ENCODE results near the gene RNMT. TPM values are rescaled to one million over a fixed set of nuclear protein-coding genes. Genes with fewer than 3 reads are reported as not detected.

RNMT gene
- total RNA-seq, 1 experiment from 2014 or later: 48.8 TPM

DNA sequence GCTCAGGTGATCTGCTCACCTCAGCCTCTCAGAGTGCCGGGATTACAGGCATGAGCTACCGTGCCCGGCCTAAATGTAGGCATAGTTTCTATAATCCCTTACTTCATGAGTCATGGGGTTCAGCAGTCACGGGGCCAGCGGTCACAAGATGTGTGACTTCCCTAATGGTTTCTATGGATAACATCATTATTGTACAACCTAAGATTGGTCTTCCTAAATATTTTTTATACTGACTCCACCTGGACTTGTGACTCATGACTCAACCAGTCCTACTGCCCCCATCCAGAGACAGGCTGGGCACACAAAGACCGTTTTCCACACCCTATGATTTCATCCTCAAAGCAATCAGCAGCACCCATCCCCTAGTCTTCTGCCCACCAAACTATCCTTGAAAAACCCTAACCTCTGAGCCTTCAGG is 16.1 kb upstream of the RNMT start:
- BruUV-seq (replicated peaks): no TSS peak
- Histone ChIP-seq H4K20me1 (ENCODE audit: insufficient read depth) (no peaks in the 10 kb centered on the region), H3K9me3 (ENCODE audit: insufficient read depth, low read depth) (no peaks in the 10 kb centered on the region; the same call in 1 of the 2 replicates), H2AFZ (0 out of 2 replicates have a peak overlapping the region, but pooled peaks have one; percentile 32), H3K4me3 (no peak overlapping the region), H3K27ac (peak overlapping the region; percentile 96), H3K36me3 (ENCODE audit: low read depth) (peaks cover 3% of the 10 kb centered on the region; the same call in 1 of the 2 replicates), H3K4me2 (peak overlapping the region; percentile 42), H3K79me2 (ENCODE audit: low read depth) (peaks cover 92% of the 10 kb centered on the region), H3F3A (ENCODE audit: insufficient read depth, low read depth) (peaks cover 18% of the 10 kb centered on the region), H3K4me1 (replicated peaks; ENCODE audit: insufficient read depth) (peaks cover 19% of the 10 kb centered on the region), H3K27me3 (ENCODE audit: insufficient read depth, low read depth) (no peaks in the 10 kb centered on the region), H3K9me2 (ENCODE audit: insufficient read depth) (no peaks in the 10 kb centered on the region)
- POLR2A ChIA-PET (ENCODE audit: unreplicated experiment): interaction anchor here (0.7 kb wide), 1 partner anchor 282 kb away, joined by 4 read pairs; no protein-coding TSS in a partner anchor
- DNase-seq: peak; percentile 81 to 96
- TF ChIP-seq EZH2 (IDR thresholded peaks at IDR 0.05; ENCODE audit: low read depth): no peak
- TF ChIP-seq, protein P1, sequence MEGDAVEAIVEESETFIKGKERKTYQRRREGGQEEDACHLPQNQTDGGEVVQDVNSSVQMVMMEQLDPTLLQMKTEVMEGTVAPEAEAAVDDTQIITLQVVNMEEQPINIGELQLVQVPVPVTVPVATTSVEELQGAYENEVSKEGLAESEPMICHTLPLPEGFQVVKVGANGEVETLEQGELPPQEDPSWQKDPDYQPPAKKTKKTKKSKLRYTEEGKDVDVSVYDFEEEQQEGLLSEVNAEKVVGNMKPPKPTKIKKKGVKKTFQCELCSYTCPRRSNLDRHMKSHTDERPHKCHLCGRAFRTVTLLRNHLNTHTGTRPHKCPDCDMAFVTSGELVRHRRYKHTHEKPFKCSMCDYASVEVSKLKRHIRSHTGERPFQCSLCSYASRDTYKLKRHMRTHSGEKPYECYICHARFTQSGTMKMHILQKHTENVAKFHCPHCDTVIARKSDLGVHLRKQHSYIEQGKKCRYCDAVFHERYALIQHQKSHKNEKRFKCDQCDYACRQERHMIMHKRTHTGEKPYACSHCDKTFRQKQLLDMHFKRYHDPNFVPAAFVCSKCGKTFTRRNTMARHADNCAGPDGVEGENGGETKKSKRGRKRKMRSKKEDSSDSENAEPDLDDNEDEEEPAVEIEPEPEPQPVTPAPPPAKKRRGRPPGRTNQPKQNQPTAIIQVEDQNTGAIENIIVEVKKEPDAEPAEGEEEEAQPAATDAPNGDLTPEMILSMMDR (conservative IDR thresholded peaks at IDR 0.05): no peak
- intact Hi-C loops (cut with micrococcal nuclease; ENCODE audit: unreplicated experiment): loop anchor here (1.0 kb wide), 2 partner anchors 16 to 87 kb away; partner anchors contain the start of genes FAM210A and RNMT
- CTCF ChIA-PET: no interaction called here

DNA sequence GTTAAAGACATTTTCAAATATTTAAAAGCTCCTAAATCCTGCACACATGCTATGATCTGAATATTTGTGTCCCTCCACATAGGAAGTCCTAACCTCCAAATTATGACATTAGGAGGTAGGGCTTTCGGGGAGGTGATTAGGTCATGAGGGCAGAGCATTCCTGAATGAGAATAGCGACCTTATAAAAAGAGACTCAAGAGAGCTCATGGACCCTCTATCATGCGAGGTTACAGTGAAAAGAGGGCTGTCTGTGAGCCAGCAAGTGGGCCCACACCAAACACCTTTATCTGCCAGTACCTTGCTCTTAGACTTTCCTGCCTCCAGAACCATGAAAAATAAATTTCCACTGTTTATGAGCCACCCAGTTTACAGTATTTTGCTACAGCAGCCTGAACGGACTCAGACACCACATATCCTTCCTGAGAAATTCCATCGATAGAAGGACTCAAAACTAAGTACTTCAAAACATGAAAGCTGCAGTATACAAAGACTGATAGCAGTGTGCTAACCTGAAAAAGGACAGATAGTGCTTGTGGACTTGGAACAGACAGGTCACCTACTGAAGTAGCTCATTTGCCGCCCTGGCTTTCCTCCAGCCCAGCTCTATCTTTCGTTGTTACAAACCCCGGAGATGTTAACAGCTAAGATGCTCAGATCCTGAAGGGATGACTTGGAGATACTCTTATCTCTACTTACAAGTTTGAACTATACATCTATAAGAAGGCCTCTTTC is 13.9 kb upstream of the RNMT start:
- H3K36me3 ChIP-seq (ENCODE audit: low read depth): no peaks in the 10 kb centered on the region
- TF ChIP-seq EZH2 (IDR thresholded peaks at IDR 0.05; ENCODE audit: low read depth): no peak
- TF ChIP-seq, protein P1 (conservative IDR thresholded peaks at IDR 0.05): no peak
- H3F3A ChIP-seq (ENCODE audit: insufficient read depth, low read depth): peaks cover 18% of the 10 kb centered on the region
- H3K27me3 ChIP-seq (ENCODE audit: insufficient read depth, low read depth): no peaks in the 10 kb centered on the region
- no peak overlapping the region for H3K4me3 ChIP-seq
- peak overlapping the region; percentile 96 for H3K27ac ChIP-seq
- no peaks in the 10 kb centered on the region for H3K9me2 ChIP-seq (ENCODE audit: insufficient read depth)
- BruUV-seq (replicated peaks): no TSS peak
- peak in 1 of 2 experiments; percentile 25 for DNase-seq
- ChIA-PET CTCF (no interaction called here), POLR2A (ENCODE audit: unreplicated experiment) (interaction anchor here (0.6 kb wide), 1 partner anchor 11 kb away, joined by 4 read pairs; no protein-coding TSS in a partner anchor)
- peaks cover 19% of the 10 kb centered on the region for H3K4me1 ChIP-seq (replicated peaks; ENCODE audit: insufficient read depth)
- no peak overlapping the region for H3K4me2 ChIP-seq
- H3K79me2 ChIP-seq (ENCODE audit: low read depth): peaks cover 93% of the 10 kb centered on the region
- intact Hi-C loops (cut with micrococcal nuclease; ENCODE audit: unreplicated experiment): no loop called here
- H4K20me1 ChIP-seq (ENCODE audit: insufficient read depth): no peaks in the 10 kb centered on the region; the same call in 1 of the 2 replicates
- no peak overlapping the region for H2AFZ ChIP-seq
- H3K9me3 ChIP-seq (ENCODE audit: insufficient read depth, low read depth): no peaks in the 10 kb centered on the region

DNA sequence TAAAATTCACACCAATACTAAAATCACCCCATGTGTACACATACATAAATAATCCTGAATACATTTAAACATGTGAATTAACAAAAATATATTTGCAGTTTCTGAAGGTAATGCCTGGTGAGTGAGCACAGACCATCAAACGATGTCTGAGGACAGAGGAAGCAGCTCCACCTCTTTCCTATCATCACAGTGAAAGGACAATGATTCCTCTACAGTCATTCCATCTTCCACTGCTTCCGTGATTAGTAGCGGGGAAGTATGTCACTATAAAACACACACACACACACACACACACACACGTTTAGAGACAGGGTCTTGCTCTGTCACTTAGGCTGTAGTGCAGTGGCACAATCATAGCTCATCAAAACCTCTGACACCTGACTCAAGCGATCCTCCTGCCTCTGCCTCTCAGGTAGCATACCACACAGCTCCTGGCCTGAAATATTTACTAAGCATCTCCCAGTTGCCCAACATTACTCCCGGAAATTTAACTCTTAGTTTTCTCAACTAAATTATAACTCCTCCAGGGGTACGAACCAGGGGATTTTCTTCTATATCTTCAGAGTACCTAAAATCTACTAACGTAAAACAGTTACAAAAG is 12.9 kb upstream of the RNMT start:
- peak in 1 of 2 experiments; percentile 31 for DNase-seq
- Histone ChIP-seq H4K20me1 (ENCODE audit: insufficient read depth) (no peaks in the 10 kb centered on the region; the same call in 1 of the 2 replicates), H3K27ac (0 out of 2 replicates have a peak overlapping the region, but pooled peaks have one; percentile 34), H3F3A (ENCODE audit: insufficient read depth, low read depth) (peaks cover 18% of the 10 kb centered on the region), H3K79me2 (ENCODE audit: low read depth) (peaks cover 93% of the 10 kb centered on the region), H3K4me3 (no peak overlapping the region), H3K4me2 (no peak overlapping the region), H2AFZ (no peak overlapping the region), H3K4me1 (replicated peaks; ENCODE audit: insufficient read depth) (peaks cover 19% of the 10 kb centered on the region), H3K9me2 (ENCODE audit: insufficient read depth) (no peaks in the 10 kb centered on the region), H3K9me3 (ENCODE audit: insufficient read depth, low read depth) (no peaks in the 10 kb centered on the region), H3K36me3 (ENCODE audit: low read depth) (peaks cover 4% of the 10 kb centered on the region; the same call in 1 of the 2 replicates), H3K27me3 (ENCODE audit: insufficient read depth, low read depth) (no peaks in the 10 kb centered on the region)
- BruUV-seq (replicated peaks): no TSS peak
- ChIA-PET CTCF (no interaction called here), POLR2A (ENCODE audit: unreplicated experiment) (no interaction called here)
- intact Hi-C loops (cut with micrococcal nuclease; ENCODE audit: unreplicated experiment): no loop called here
- no peak for TF ChIP-seq EZH2 (IDR thresholded peaks at IDR 0.05; ENCODE audit: low read depth)
- TF ChIP-seq, protein P1 (conservative IDR thresholded peaks at IDR 0.05): no peak
